Measurements from ENCODE around the gene MYO1E. TPM values are rescaled to one million over a fixed set of nuclear protein-coding genes. Genes with fewer than 3 reads are reported as not detected.

Gene MYO1E
- total and polyA plus RNA-seq, 2 of the 4 experiments (the other 2 are of a cell fraction) = 13.4 to 37.3 TPM

DNA sequence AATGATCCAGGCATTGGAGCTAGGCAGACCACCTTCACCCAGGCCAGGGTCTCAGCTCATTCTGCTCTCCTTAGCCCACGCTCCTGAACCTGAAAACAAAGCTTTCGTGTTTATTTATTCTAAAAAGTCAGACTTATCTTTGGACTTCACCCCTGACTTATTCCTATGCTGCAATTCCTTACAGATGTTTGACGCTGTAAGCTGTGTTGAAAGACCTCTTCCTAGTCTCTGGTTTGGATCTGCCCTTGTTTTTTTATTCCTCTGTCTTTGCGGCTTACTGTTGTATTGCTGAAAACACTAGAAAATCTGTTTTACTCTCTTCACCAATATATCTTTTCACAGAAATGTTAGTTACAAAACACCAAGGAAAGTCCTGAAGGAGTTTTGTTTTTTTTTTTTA, 206.5 kb downstream of the MYO1E start:
- peaks cover 27% of the 10 kb centered on the region for H3K4me1 ChIP-seq (ENCODE audit: control insufficient read depth, insufficient read depth, low read length)
- no peak overlapping the region for H3K4me2 ChIP-seq (ENCODE audit: low read depth, low read length)
- H3K14ac ChIP-seq (replicated peaks; ENCODE audit: low read depth, low read length) = peak overlapping the region; percentile 96
- H2BK5ac ChIP-seq (ENCODE audit: low read depth, low read length, poor library complexity, severe bottlenecking) = peak overlapping the region; percentile 68
- intact Hi-C loops (cut with micrococcal nuclease) = loop anchor here (5.0 kb wide), 1 partner anchor 134 kb away; no protein-coding TSS in a partner anchor
- CTCF ChIA-PET = interaction anchor here (0.6 to 0.9 kb wide), 2 partner anchors 81 to 86 kb away, joined by 3 to 4 read pairs; no protein-coding TSS in a partner anchor
- H2BK120ac ChIP-seq (ENCODE audit: low read depth, low read length) = peak overlapping the region; percentile 78
- H4K8ac ChIP-seq (ENCODE audit: low read depth in 2 of 2, low read length in 2 of 2) = peak overlapping the region; percentile 11 to 93; a peak in 3 of 4 replicates
- in situ Hi-C loops (cut with MboI; ENCODE audit: low sequenced_read_pairs) = no loop called here
- H3K9me3 ChIP-seq (ENCODE audit: control insufficient read depth, insufficient read depth, low read length) = no peaks in the 10 kb centered on the region
- no peak overlapping the region for H3K4me3 ChIP-seq (ENCODE audit: insufficient read depth, low read depth, low read length)
- H2BK20ac ChIP-seq (ENCODE audit: low read depth, low read length) = peak overlapping the region; percentile 94
- peak overlapping the region; percentile 97 for H3K4ac ChIP-seq (ENCODE audit: low read depth, low read length)
- H3K56ac ChIP-seq (ENCODE audit: extremely low read depth, insufficient read depth, low read length) = peak overlapping the region; percentile 24; the same call in 1 of the 2 replicates
- no peak overlapping the region for H2AK9ac ChIP-seq (replicated peaks; ENCODE audit: low read depth, low read length, poor library complexity)
- peak overlapping the region; percentile 45; the same call in 1 of the 3 replicates for H2BK15ac ChIP-seq (ENCODE audit: low read depth, low read length)
- POLR2A ChIA-PET (ENCODE audit: unreplicated experiment) = no interaction called here
- WGBS, 2 experiments (ENCODE audit: extremely low coverage in 2 of 2, insufficient read length in 1 of 2) = 50% methylated on average over 2 of the region's 4 CpGs; no CpG with 5 or more reads in 1 of the 2 experiments
- H2AK5ac ChIP-seq (ENCODE audit: low read depth, low read length) = peak overlapping the region; percentile 93; the same call in 1 of the 2 replicates
- peaks cover 16% of the 10 kb centered on the region for H3K9me1 ChIP-seq (ENCODE audit: insufficient read depth, low read length)
- TF ChIP-seq, protein P1, sequence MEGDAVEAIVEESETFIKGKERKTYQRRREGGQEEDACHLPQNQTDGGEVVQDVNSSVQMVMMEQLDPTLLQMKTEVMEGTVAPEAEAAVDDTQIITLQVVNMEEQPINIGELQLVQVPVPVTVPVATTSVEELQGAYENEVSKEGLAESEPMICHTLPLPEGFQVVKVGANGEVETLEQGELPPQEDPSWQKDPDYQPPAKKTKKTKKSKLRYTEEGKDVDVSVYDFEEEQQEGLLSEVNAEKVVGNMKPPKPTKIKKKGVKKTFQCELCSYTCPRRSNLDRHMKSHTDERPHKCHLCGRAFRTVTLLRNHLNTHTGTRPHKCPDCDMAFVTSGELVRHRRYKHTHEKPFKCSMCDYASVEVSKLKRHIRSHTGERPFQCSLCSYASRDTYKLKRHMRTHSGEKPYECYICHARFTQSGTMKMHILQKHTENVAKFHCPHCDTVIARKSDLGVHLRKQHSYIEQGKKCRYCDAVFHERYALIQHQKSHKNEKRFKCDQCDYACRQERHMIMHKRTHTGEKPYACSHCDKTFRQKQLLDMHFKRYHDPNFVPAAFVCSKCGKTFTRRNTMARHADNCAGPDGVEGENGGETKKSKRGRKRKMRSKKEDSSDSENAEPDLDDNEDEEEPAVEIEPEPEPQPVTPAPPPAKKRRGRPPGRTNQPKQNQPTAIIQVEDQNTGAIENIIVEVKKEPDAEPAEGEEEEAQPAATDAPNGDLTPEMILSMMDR (conservative IDR thresholded peaks at IDR 0.05; ENCODE audit: low read depth, low read length) = no peak
- no peak for TF ChIP-seq NFE2L2 (IDR thresholded peaks at IDR 0.05; ENCODE audit: low read depth, low read length)
- TF ChIP-seq MAFK (IDR thresholded peaks at IDR 0.05; ENCODE audit: low read depth, low read length) = no peak
- TF ChIP-seq CHD1 (IDR thresholded peaks at IDR 0.05; ENCODE audit: low read depth, low read length) = no peak
- TF ChIP-seq, protein P2, sequence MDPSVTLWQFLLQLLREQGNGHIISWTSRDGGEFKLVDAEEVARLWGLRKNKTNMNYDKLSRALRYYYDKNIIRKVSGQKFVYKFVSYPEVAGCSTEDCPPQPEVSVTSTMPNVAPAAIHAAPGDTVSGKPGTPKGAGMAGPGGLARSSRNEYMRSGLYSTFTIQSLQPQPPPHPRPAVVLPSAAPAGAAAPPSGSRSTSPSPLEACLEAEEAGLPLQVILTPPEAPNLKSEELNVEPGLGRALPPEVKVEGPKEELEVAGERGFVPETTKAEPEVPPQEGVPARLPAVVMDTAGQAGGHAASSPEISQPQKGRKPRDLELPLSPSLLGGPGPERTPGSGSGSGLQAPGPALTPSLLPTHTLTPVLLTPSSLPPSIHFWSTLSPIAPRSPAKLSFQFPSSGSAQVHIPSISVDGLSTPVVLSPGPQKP (IDR thresholded peaks at IDR 0.05; ENCODE audit: borderline replicate concordance, low read depth, low read length) = no peak
- no peak for TF ChIP-seq RCOR1 (IDR thresholded peaks at IDR 0.05; ENCODE audit: insufficient replicate concordance, low read length)
- no peak for TF ChIP-seq BHLHE40 (IDR thresholded peaks at IDR 0.05; ENCODE audit: low read depth, low read length)
- TF ChIP-seq MXI1 (IDR thresholded peaks at IDR 0.05; ENCODE audit: borderline replicate concordance, low read depth, low read length) = no peak
- TF ChIP-seq, protein P3, sequence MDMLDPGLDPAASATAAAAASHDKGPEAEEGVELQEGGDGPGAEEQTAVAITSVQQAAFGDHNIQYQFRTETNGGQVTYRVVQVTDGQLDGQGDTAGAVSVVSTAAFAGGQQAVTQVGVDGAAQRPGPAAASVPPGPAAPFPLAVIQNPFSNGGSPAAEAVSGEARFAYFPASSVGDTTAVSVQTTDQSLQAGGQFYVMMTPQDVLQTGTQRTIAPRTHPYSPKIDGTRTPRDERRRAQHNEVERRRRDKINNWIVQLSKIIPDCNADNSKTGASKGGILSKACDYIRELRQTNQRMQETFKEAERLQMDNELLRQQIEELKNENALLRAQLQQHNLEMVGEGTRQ (IDR thresholded peaks at IDR 0.05; ENCODE audit: low read depth, low read length) = no peak
- no peak for TF ChIP-seq MAZ (IDR thresholded peaks at IDR 0.05; ENCODE audit: borderline replicate concordance, low read depth, low read length)
- TF ChIP-seq RAD21 (IDR thresholded peaks at IDR 0.05; ENCODE audit: low read length) = no peak
- TF ChIP-seq POLR2A (IDR thresholded peaks at IDR 0.05; ENCODE audit: low read depth, low read length) = no peak
- no peak for TF ChIP-seq RFX5 (IDR thresholded peaks at IDR 0.05; ENCODE audit: low read depth, low read length)
- TF ChIP-seq FOS (IDR thresholded peaks at IDR 0.05; ENCODE audit: low read depth, low read length) = no peak
- DNase-seq = peak; percentile 27
- no TSS peak for BruUV-seq (replicated peaks)
- H3K23ac ChIP-seq (ENCODE audit: low read depth, low read length) = peak overlapping the region; percentile 96; the same call in 1 of the 2 replicates
- peak overlapping the region; percentile 79; the same call in 1 of the 2 replicates for H4K91ac ChIP-seq (ENCODE audit: insufficient read depth, low read depth, low read length)
- H2AFZ ChIP-seq (replicated peaks; ENCODE audit: low read length, poor library complexity) = no peak overlapping the region
- H4K20me1 ChIP-seq (ENCODE audit: insufficient read depth, low read length) = no peaks in the 10 kb centered on the region
- no peaks in the 10 kb centered on the region for H3K27me3 ChIP-seq (ENCODE audit: control insufficient read depth, insufficient read depth, low read length)
- dilution Hi-C loops (cut with HindIII; ENCODE audit: low sequenced_read_pairs, unreplicated experiment) = no loop called here
- no peak overlapping the region for H3K9ac ChIP-seq (ENCODE audit: low read depth, low read length)
- H3K79me1 ChIP-seq (ENCODE audit: low read depth in 1 of 2, low read length in 2 of 2) = peaks cover 7 to 29% of the 10 kb centered on the region in 2 experiments; a peak in 3 of 4 replicates
- peak overlapping the region; percentile 89 for H3K18ac ChIP-seq (ENCODE audit: low read depth, low read length)
- H4K5ac ChIP-seq (ENCODE audit: low read depth, low read length) = peak overlapping the region; percentile 46
- no peak for ATAC-seq (ENCODE audit: low read depth)
- peak overlapping the region; percentile 52; the same call in 1 of the 2 replicates for H3K27ac ChIP-seq (ENCODE audit: insufficient read depth, low read length)
- peaks cover 16% of the 10 kb centered on the region for H3K36me3 ChIP-seq (ENCODE audit: control insufficient read depth, insufficient read depth, low read length)

Data from IMR-90 (cell line).